ENCODE results near the gene NFASC. TPM values are rescaled to one million over a fixed set of nuclear protein-coding genes. Genes with fewer than 3 reads are reported as not detected.

NFASC gene
- total and polyA plus RNA-seq, 2 experiments from 2014 or later = 46.3 to 54.7 TPM

- Histone ChIP-seq H3K9me2 (ENCODE audit: insufficient read depth) (no peaks in the 10 kb centered on the region), H3K36me3 (ENCODE audit: low read depth) (peaks cover 35% of the 10 kb centered on the region), H3K27ac (no peak overlapping the region), H3K27me3 (replicated peaks; ENCODE audit: insufficient read depth) (no peaks in the 10 kb centered on the region), H2AFZ (no peak overlapping the region), H3K4me2 (ENCODE audit: unreplicated experiment) (no peak overlapping the region), H3K4me3 (no peak overlapping the region), H3K9ac (no peak overlapping the region), H3K79me2 (ENCODE audit: insufficient read depth) (no peaks in the 10 kb centered on the region), H3K4me1 (ENCODE audit: insufficient read depth) (no peaks in the 10 kb centered on the region), H3F3A (ENCODE audit: insufficient read depth) (no peaks in the 10 kb centered on the region), H3K9me3 (ENCODE audit: low read depth) (no peaks in the 10 kb centered on the region), H4K20me1 (ENCODE audit: insufficient read depth) (no peaks in the 10 kb centered on the region)
- TF ChIP-seq EZH2phosphoT487 (IDR thresholded peaks at IDR 0.05; ENCODE audit: insufficient read depth, low read depth) = no peak
- no peak for TF ChIP-seq EZH2 (IDR thresholded peaks at IDR 0.05; ENCODE audit: insufficient read depth, poor library complexity, severe bottlenecking)
- no peak for DNase-seq
- WGBS, 2 experiments (ENCODE audit: low coverage in 1 of 2, low lambda C conversion rate in 2 of 2, missing lambda C conversion rate in 2 of 2) = 62 to 70% methylated on average over 2 of the region's 2 CpGs
- in situ Hi-C loops (cut with MboI) = no loop called here
Measured at GRCh38 chr1:204959836-204960235, 89.2 kb downstream of the NFASC start.

- H3K27me3 ChIP-seq (replicated peaks; ENCODE audit: insufficient read depth) = no peaks in the 10 kb centered on the region
- no peak overlapping the region for H2AFZ ChIP-seq
- H3K4me3 ChIP-seq = no peak overlapping the region
- TF ChIP-seq EZH2 (IDR thresholded peaks at IDR 0.05; ENCODE audit: insufficient read depth, poor library complexity, severe bottlenecking) (no peak), EZH2phosphoT487 (IDR thresholded peaks at IDR 0.05; ENCODE audit: insufficient read depth, low read depth) (no peak)
- H3K9me2 ChIP-seq (ENCODE audit: insufficient read depth) = no peaks in the 10 kb centered on the region
- H4K20me1 ChIP-seq (ENCODE audit: insufficient read depth) = no peaks in the 10 kb centered on the region
- no peak overlapping the region for H3K27ac ChIP-seq
- no peak overlapping the region for H3K9ac ChIP-seq
- H3K9me3 ChIP-seq (ENCODE audit: low read depth) = no peaks in the 10 kb centered on the region
- H3K79me2 ChIP-seq (ENCODE audit: insufficient read depth) = no peaks in the 10 kb centered on the region
- H3K4me2 ChIP-seq (ENCODE audit: unreplicated experiment) = no peak overlapping the region
- no peak for DNase-seq
- H3K4me1 ChIP-seq (ENCODE audit: insufficient read depth) = no peaks in the 10 kb centered on the region
- H3F3A ChIP-seq (ENCODE audit: insufficient read depth) = no peaks in the 10 kb centered on the region
- H3K36me3 ChIP-seq (ENCODE audit: low read depth) = peaks cover 35% of the 10 kb centered on the region
- in situ Hi-C loops (cut with MboI) = no loop called here
- WGBS, 2 experiments (ENCODE audit: low coverage in 1 of 2, low lambda C conversion rate in 2 of 2, missing lambda C conversion rate in 2 of 2) = 72 to 73% methylated on average over 8 of the region's 8 CpGs
Measured at GRCh38 chr1:204960306-204961125, 89.9 kb downstream of the NFASC start.

GRCh38 chr1:204961765-204962419 lies 91.2 kb downstream of the NFASC start:
- WGBS, 2 experiments (ENCODE audit: low coverage in 1 of 2, low lambda C conversion rate in 2 of 2, missing lambda C conversion rate in 2 of 2) = 78 to 79% methylated on average over 8 of the region's 8 CpGs
- Histone ChIP-seq H3K9me2 (ENCODE audit: insufficient read depth) (no peaks in the 10 kb centered on the region), H3K9me3 (ENCODE audit: low read depth) (no peaks in the 10 kb centered on the region), H3K4me1 (ENCODE audit: insufficient read depth) (no peaks in the 10 kb centered on the region), H3F3A (ENCODE audit: insufficient read depth) (no peaks in the 10 kb centered on the region), H3K27ac (no peak overlapping the region), H3K27me3 (replicated peaks; ENCODE audit: insufficient read depth) (no peaks in the 10 kb centered on the region), H3K9ac (no peak overlapping the region), H4K20me1 (ENCODE audit: insufficient read depth) (no peaks in the 10 kb centered on the region), H2AFZ (no peak overlapping the region), H3K4me3 (no peak overlapping the region), H3K36me3 (ENCODE audit: low read depth) (peaks cover 25% of the 10 kb centered on the region), H3K4me2 (ENCODE audit: unreplicated experiment) (no peak overlapping the region), H3K79me2 (ENCODE audit: insufficient read depth) (no peaks in the 10 kb centered on the region)
- DNase-seq = peak; percentile 9
- TF ChIP-seq EZH2 (IDR thresholded peaks at IDR 0.05; ENCODE audit: insufficient read depth, poor library complexity, severe bottlenecking) (no peak), EZH2phosphoT487 (IDR thresholded peaks at IDR 0.05; ENCODE audit: insufficient read depth, low read depth) (no peak)
- in situ Hi-C loops (cut with MboI) = no loop called here

GRCh38 chr1:204962742-204963632 lies 92.3 kb downstream of the NFASC start:
- 86 to 90% methylated on average over 6 of the region's 6 CpGs for WGBS, 2 experiments (ENCODE audit: low coverage in 1 of 2, low lambda C conversion rate in 2 of 2, missing lambda C conversion rate in 2 of 2)
- H3K36me3 ChIP-seq (ENCODE audit: low read depth) = peaks cover 14% of the 10 kb centered on the region
- no peak overlapping the region for H3K9ac ChIP-seq

More at GRCh38 chr1:204962742-204963632, 92.3 kb downstream of the NFASC start:
- Histone ChIP-seq H2AFZ (no peak overlapping the region), H3K9me2 (ENCODE audit: insufficient read depth) (no peaks in the 10 kb centered on the region), H3K4me1 (ENCODE audit: insufficient read depth) (no peaks in the 10 kb centered on the region), H3K4me2 (ENCODE audit: unreplicated experiment) (no peak overlapping the region), H4K20me1 (ENCODE audit: insufficient read depth) (no peaks in the 10 kb centered on the region), H3K27me3 (replicated peaks; ENCODE audit: insufficient read depth) (no peaks in the 10 kb centered on the region), H3K27ac (no peak overlapping the region), H3K9me3 (ENCODE audit: low read depth) (no peaks in the 10 kb centered on the region), H3F3A (ENCODE audit: insufficient read depth) (no peaks in the 10 kb centered on the region), H3K79me2 (ENCODE audit: insufficient read depth) (no peaks in the 10 kb centered on the region), H3K4me3 (no peak overlapping the region)
- DNase-seq = no peak
- in situ Hi-C loops (cut with MboI) = no loop called here
- TF ChIP-seq EZH2phosphoT487 (IDR thresholded peaks at IDR 0.05; ENCODE audit: insufficient read depth, low read depth) (no peak), EZH2 (IDR thresholded peaks at IDR 0.05; ENCODE audit: insufficient read depth, poor library complexity, severe bottlenecking) (no peak)

All from GM23248 (cell line).